Esophagus muscularis mucosa (tissue), 4 donors: ENCODE data around the gene MYO1A.

Experiments
- CTCF ChIP-seq, 3 experiments: fragments of 200-600 bp in 2 of 3; fragments of 450-650 bp in 1 of 3; sonication (generic) in 2 of 3; IDR thresholded peaks; one replicate each; pipeline ENCODE4 v1.5.1; 2017 to 2019; ENCODE audit warnings: antibody characterized with exemption in 3 of 3, mild to moderate bottlenecking in 2 of 3, moderate library complexity in 1 of 3
- EP300 ChIP-seq: sonication (generic); formaldehyde crosslinking; IDR thresholded peaks from one replicate; pipeline ENCODE4 v1.6.1; 2017; ENCODE audit warnings: antibody characterized with exemption
- POLR2A ChIP-seq: fragments of 450-650 bp; IDR thresholded peaks from one replicate; pipeline ENCODE4 v1.6.1; 2017; ENCODE audit warnings: antibody characterized with exemption, moderate library complexity, mild to moderate bottlenecking, low read depth
- POLR2AphosphoS5 ChIP-seq, 2 donors: sonication (generic); formaldehyde crosslinking; IDR thresholded peaks; one replicate each; pipeline ENCODE4 v1.6.1; 2017; ENCODE audit warnings: antibody characterized with exemption in 2 of 2

DNA sequence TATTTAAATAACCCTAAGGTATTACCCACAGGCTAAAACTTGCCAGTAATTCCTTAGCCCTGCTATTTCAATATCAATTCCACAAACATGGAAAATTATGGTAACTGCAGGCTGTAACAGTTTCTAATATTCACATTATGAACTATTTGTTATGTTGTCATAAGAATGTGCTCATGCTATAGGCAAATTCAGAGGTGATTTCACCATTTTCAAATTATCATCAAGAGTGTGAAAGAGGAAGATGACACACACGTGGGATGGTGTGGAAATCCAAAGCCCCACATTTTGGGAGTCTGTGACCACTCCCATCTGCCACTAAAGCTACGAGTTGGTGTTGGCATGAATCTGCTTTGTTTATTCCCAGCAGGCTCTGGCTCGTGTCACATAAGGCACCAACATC lies 5.9 kb upstream of the MYO1A start:
- TF ChIP-seq CTCF (IDR thresholded peaks at IDR 0.05) (no peak), POLR2A (no peak), EP300 (no peak), POLR2AphosphoS5 (IDR thresholded peaks at IDR 0.05) (no peak)
